ENCODE measurements around the gene ARHGAP9. TPM values are rescaled to one million over a fixed set of nuclear protein-coding genes. Genes with fewer than 3 reads are reported as not detected.

Gene ARHGAP9
- total and polyA plus RNA-seq, 2 of the 8 experiments (the other 6 are each of a cell fraction or from before 2014, with no cell fraction given), result 3.2 to 6.0 TPM

DNA sequence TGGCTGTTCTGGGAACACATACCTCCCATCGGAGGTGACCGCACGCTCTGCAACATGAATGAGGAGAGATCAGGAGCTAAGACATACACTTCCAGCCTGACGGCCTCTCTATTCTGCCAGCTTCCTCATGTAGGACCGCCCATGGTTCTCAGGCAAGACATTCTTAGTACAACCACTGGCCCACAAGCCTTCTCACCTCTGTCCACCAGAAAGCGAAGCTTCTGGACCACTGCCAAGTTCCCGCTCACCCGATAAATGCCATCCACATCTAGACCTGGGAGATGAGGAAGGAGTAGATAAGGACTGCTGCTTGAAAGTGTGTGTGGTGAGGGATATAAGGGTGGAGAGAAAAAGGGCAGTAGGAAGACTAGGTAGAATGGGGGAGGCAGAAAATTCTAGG, 5.2 kb downstream of the ARHGAP9 start:
- Histone ChIP-seq H3K4me2 (ENCODE audit: insufficient read depth in 1 of 2, low read depth in 2 of 2, low read length in 2 of 2) (peak overlapping the region in 1 of 2 experiments; percentile 88; a peak in 2 of 4 replicates), H3K79me2 (ENCODE audit: control insufficient read depth in 1 of 2, insufficient read depth in 2 of 2, low read length in 2 of 2) (no peaks in the 10 kb centered on the region), H2BK5ac (ENCODE audit: low read depth, low read length) (no peak overlapping the region), H3K4ac (replicated peaks; ENCODE audit: insufficient read length, low read depth, low read length) (no peak overlapping the region), H2BK120ac (replicated peaks; ENCODE audit: low read depth, low read length) (no peak overlapping the region), H3K79me1 (ENCODE audit: low read depth, low read length) (no peaks in the 10 kb centered on the region), H3K4me1 (replicated peaks in 1 of 4; ENCODE audit: control insufficient read depth in 3 of 4, insufficient read depth in 4 of 4, low read length in 3 of 4) (peaks cover 0 to 25% (median 11%) of the 10 kb centered on the region in 4 experiments; a peak in 6 of 7 replicates), H2BK15ac (ENCODE audit: low read length) (no peak overlapping the region), H4K20me1 (replicated peaks in 1 of 2; ENCODE audit: control insufficient read depth in 1 of 2, insufficient read depth in 2 of 2, low read length in 2 of 2) (peaks cover 0 to 4% of the 10 kb centered on the region in 2 experiments), H2AK5ac (ENCODE audit: low read depth, low read length) (no peak overlapping the region), H3K4me3 (ENCODE audit: extremely low read depth in 1 of 4, insufficient read depth in 2 of 4, low read depth in 3 of 4, low read length in 4 of 4) (no peak overlapping the region), H3K23ac (ENCODE audit: insufficient read length) (no peak overlapping the region), H3K27me3 (replicated peaks in 1 of 4; ENCODE audit: control insufficient read depth in 3 of 4, extremely low read depth in 1 of 4, insufficient read depth in 3 of 4, low read length in 3 of 4) (peaks cover 20 to 49% (median 42%) of the 10 kb centered on the region in 4 experiments), H4K91ac (replicated peaks; ENCODE audit: insufficient read length, low read length) (no peak overlapping the region), H3K18ac (ENCODE audit: extremely low read depth, low read length) (no peak overlapping the region), H3K23me2 (ENCODE audit: low read depth, low read length) (peaks cover 8% of the 10 kb centered on the region; the same call in 1 of the 2 replicates), H3K14ac (ENCODE audit: insufficient read length) (no peak overlapping the region), H2BK20ac (ENCODE audit: low read length) (no peak overlapping the region), H3K9me3 (ENCODE audit: insufficient read depth in 2 of 2, low read depth in 1 of 2, low read length in 1 of 2) (no peaks in the 10 kb centered on the region), H3K27ac (ENCODE audit: low read depth, low read length) (no peak overlapping the region), H4K8ac (ENCODE audit: extremely low read depth, insufficient read depth, low read length) (no peak overlapping the region), H2BK12ac (ENCODE audit: low read depth, low read length) (no peak overlapping the region), H2AFZ (ENCODE audit: low read length) (no peak overlapping the region), H3K36me3 (ENCODE audit: control insufficient read depth in 2 of 4, insufficient read depth in 4 of 4, low read length in 3 of 4) (peaks cover 0 to 2% (median under 1%) of the 10 kb centered on the region in 4 experiments; a peak in 3 of 8 replicates), H3K9ac (replicated peaks in 1 of 4; ENCODE audit: extremely low read depth in 1 of 4, low read depth in 3 of 4, low read length in 3 of 4) (no peak overlapping the region), H3K56ac (replicated peaks; ENCODE audit: insufficient read length, low read depth, low read length) (no peak overlapping the region), H4K5ac (ENCODE audit: insufficient read length, low read depth, low read length) (no peak overlapping the region)
- no peak for TF ChIP-seq RFX5 (IDR thresholded peaks at IDR 0.05; ENCODE audit: borderline replicate concordance, low read depth, low read length)
- no peak for TF ChIP-seq RBBP5 (IDR thresholded peaks at IDR 0.05; ENCODE audit: borderline replicate concordance, low read depth, low read length)
- no peak for TF ChIP-seq NRF1 (IDR thresholded peaks at IDR 0.05; ENCODE audit: low read depth, low read length)
- no peak for TF ChIP-seq SIX5 (IDR thresholded peaks at IDR 0.05; ENCODE audit: low read depth, low read length)
- ChIA-PET POLR2A (ENCODE audit: partially characterized antibody) (interaction anchor here (0.8 to 1.8 kb wide), 4 partner anchors 52 to 243 kb away, joined by 3 to 4 read pairs (median 4); no protein-coding TSS in a partner anchor), CTCF (ENCODE audit: partially characterized antibody) (interaction anchor here (0.6 to 25.1 kb wide), 12 partner anchors 12 to 265 kb away, joined by 3 to 441 read pairs (median 3); partner anchors contain the start of genes GLI1, INHBE, MARS1 and STAC3)
- 86% methylated on average over 8 of the region's 8 CpGs; no CpG with 5 or more reads in 1 of the 2 experiments for whole genome bisulfite sequencing, 2 experiments (ENCODE audit: extremely low coverage in 1 of 2, insufficient coverage in 1 of 2, insufficient read length in 1 of 2, insufficient replicate concordance in 2 of 2, low coverage in 1 of 2, low lambda C conversion rate in 2 of 2, missing lambda C conversion rate in 1 of 2)
- no peak for FAIRE-seq
- no peak for DNase-seq (ENCODE audit: low read depth in 1 of 2, low spot score in 2 of 2)

Data from H1 (cell line).